Measurements from ENCODE around the gene SORCS2. TPM values are rescaled to one million over a fixed set of nuclear protein-coding genes. Genes with fewer than 3 reads are reported as not detected.

The SORCS2 gene
- total and polyA plus RNA-seq, 2 of the 4 experiments (the other 2 are of a cell fraction): 0.36 to 0.62 TPM

DNA sequence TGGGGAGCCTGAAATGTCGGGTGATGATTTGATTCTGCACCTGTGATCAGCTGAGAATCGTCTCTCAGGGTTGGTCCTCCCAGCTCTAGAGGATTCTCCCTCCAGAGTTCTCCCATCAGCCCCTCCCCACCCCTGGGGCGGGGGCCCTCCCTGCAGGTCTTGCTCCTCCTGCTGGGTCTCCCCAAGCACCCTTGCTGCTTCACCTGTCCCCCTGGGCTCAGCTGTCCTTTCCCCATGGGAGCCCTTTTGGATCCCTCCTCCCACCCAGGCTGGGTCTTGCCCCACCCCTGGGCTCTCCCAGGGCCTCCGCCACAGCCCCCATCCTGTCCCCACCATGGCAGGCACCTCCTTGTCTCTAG is 220.2 kb downstream of the SORCS2 start:
- Histone ChIP-seq H2BK120ac (ENCODE audit: low read depth, low read length) (no peak overlapping the region), H3K23ac (ENCODE audit: low read depth, low read length) (no peak overlapping the region), H2AFZ (replicated peaks; ENCODE audit: low read length, poor library complexity) (no peak overlapping the region), H3K18ac (ENCODE audit: low read depth, low read length) (no peak overlapping the region), H3K27me3 (ENCODE audit: control insufficient read depth, insufficient read depth, low read length) (peaks cover 25% of the 10 kb centered on the region), H3K79me1 (ENCODE audit: low read depth in 1 of 2, low read length in 2 of 2) (no peaks in the 10 kb centered on the region), H3K56ac (ENCODE audit: extremely low read depth, insufficient read depth, low read length) (no peak overlapping the region), H3K14ac (replicated peaks; ENCODE audit: low read depth, low read length) (no peak overlapping the region), H4K20me1 (ENCODE audit: insufficient read depth, low read length) (no peaks in the 10 kb centered on the region), H3K9me1 (ENCODE audit: insufficient read depth, low read length) (no peaks in the 10 kb centered on the region), H3K4me3 (ENCODE audit: insufficient read depth, low read depth, low read length) (no peak overlapping the region), H2AK5ac (ENCODE audit: low read depth, low read length) (no peak overlapping the region), H4K8ac (ENCODE audit: low read depth in 2 of 2, low read length in 2 of 2) (no peak overlapping the region), H3K4ac (ENCODE audit: low read depth, low read length) (no peak overlapping the region), H3K36me3 (ENCODE audit: control insufficient read depth, insufficient read depth, low read length) (no peaks in the 10 kb centered on the region), H3K27ac (ENCODE audit: insufficient read depth, low read length) (no peak overlapping the region), H4K5ac (ENCODE audit: low read depth, low read length) (no peak overlapping the region), H3K4me1 (ENCODE audit: control insufficient read depth, insufficient read depth, low read length) (no peaks in the 10 kb centered on the region), H4K91ac (ENCODE audit: insufficient read depth, low read depth, low read length) (no peak overlapping the region), H2BK20ac (ENCODE audit: low read depth, low read length) (no peak overlapping the region), H3K9ac (ENCODE audit: low read depth, low read length) (no peak overlapping the region), H2BK5ac (ENCODE audit: low read depth, low read length, poor library complexity, severe bottlenecking) (no peak overlapping the region), H3K9me3 (ENCODE audit: control insufficient read depth, insufficient read depth, low read length) (peaks cover 9% of the 10 kb centered on the region), H2BK15ac (ENCODE audit: low read depth, low read length) (no peak overlapping the region), H2AK9ac (replicated peaks; ENCODE audit: low read depth, low read length, poor library complexity) (no peak overlapping the region), H3K4me2 (ENCODE audit: low read depth, low read length) (no peak overlapping the region)
- TF ChIP-seq FOS (IDR thresholded peaks at IDR 0.05; ENCODE audit: low read depth, low read length) (no peak), RCOR1 (IDR thresholded peaks at IDR 0.05; ENCODE audit: insufficient replicate concordance, low read length) (no peak), SMC3 (IDR thresholded peaks at IDR 0.05; ENCODE audit: low read depth, low read length) (no peak), RAD21 (IDR thresholded peaks at IDR 0.05; ENCODE audit: low read length) (no peak), BHLHE40 (IDR thresholded peaks at IDR 0.05; ENCODE audit: low read depth, low read length) (no peak), POLR2A (IDR thresholded peaks at IDR 0.05; ENCODE audit: low read depth, low read length) (no peak), MAFK (IDR thresholded peaks at IDR 0.05; ENCODE audit: low read depth, low read length) (no peak), CEBPB (IDR thresholded peaks at IDR 0.05; ENCODE audit: low read depth, low read length) (no peak)
- TF ChIP-seq, protein P1, sequence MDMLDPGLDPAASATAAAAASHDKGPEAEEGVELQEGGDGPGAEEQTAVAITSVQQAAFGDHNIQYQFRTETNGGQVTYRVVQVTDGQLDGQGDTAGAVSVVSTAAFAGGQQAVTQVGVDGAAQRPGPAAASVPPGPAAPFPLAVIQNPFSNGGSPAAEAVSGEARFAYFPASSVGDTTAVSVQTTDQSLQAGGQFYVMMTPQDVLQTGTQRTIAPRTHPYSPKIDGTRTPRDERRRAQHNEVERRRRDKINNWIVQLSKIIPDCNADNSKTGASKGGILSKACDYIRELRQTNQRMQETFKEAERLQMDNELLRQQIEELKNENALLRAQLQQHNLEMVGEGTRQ (IDR thresholded peaks at IDR 0.05; ENCODE audit: low read depth, low read length): no peak
- ChIA-PET CTCF (no interaction called here), POLR2A (ENCODE audit: unreplicated experiment) (no interaction called here)
- dilution Hi-C loops (cut with HindIII; ENCODE audit: low sequenced_read_pairs, unreplicated experiment) (no loop called here), in situ Hi-C loops (cut with MboI; ENCODE audit: low sequenced_read_pairs) (no loop called here), intact Hi-C loops (cut with micrococcal nuclease) (no loop called here)
- WGBS, 2 experiments (ENCODE audit: extremely low coverage in 2 of 2, insufficient read length in 1 of 2): 100% methylated on average over 1 of the region's 4 CpGs; no CpG with 5 or more reads in 1 of the 2 experiments
- no peak for DNase-seq
- ATAC-seq (ENCODE audit: low read depth): no peak
- no TSS peak for BruUV-seq (replicated peaks)
